GM18498 (cell line): ENCODE measurements around the gene KRTAP10-2.

Experiments used
- ATAC-seq: cut with Tn5 transposase; IDR thresholded peaks from one replicate; pipeline ENCODE4 v1.9.1; 2021; ENCODE audit warnings: mild to moderate bottlenecking, moderate library complexity; ENCODE audit not compliant: unreplicated experiment

KRTAP10-2 gene

DNA sequence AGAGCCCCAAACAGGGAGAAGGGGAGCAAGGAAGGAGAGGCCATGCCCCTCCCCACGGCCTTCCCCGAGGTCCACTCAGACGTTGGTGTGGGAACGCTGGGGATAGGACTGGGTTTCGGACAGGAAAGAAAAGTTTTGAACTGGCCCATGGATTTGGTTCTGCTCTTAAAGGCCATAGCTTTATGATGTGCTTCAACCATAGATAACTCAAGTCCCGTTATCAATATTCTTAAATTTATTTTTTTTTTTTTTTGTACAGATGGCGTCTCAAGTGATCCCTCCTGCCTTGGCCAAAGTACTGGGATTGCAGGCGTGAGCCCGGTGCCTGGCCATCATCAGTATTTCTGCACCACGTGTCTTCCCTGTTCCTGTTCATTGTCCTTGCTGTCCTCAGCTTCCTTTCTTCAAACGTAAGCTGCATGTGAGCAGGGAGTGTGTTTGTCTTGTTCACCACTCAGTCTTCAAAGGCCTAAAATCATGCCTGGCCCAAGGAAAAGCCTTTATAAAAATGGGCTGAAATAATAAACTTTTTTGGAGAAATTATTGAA is 10.5 kb downstream of the KRTAP10-2 start:
- no peak for ATAC-seq

DNA sequence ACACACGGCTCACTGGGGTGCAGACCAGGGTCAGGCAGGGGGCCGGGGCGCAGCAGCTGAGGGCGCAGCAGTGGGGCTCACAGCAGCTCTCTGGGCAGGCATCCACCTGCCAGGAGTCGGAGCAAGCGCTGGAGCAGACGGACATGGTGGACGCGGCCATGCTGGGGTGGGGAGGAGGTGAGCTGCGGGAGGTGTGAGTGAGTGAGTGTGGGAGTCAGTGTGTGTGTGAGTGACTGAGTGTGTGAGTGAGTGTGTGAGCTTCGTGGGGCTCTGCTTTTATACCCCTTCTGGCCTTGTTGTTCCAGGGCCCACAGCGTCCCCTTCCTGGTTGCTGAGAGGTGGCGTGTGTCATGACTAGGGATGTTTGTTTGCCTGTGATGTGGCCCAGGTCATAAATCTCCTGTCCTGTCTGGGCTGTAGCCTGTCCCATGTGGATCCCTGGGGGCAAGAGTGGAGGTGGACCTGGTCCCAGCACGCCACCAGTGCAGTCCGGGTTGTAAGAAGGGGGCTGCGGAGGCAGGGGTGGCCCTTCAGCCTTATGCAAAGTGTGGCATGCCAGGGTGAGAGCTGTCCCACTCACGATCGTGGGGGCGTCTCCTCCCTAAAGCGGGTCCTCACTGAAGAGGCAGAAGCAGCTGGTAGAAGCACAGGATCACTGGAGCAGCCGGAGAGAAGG is 11.2 kb downstream of the KRTAP10-2 start, which contains the start of gene KRTAP10-1:
TSS of gene KRTAP10-1 (minus strand) at position 205 of the 676 bp plus-strand sequence. CDS start at position 160, 45 bp downstream.
- ATAC-seq = no peak

DNA sequence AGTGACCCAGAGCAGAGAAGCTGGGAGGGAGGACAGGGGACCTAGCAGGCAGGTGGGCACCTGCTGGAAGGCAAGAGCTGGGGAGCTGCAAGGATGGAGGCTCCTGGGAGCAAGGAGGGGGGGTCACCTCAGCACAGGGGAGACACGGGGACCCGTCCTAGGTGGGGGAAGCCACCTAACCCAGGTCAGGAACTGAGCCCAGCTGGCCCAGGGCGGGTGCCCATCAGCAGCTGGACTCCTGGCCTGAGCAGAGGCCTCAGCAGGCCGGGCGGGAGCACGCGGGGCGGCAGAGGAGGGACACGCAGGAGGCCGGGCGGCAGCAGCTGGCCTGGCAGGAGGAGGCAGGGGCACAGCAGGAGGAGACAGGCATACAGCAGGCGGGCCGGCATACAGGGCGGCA is 12.3 kb downstream of the KRTAP10-2 start:
- no peak for ATAC-seq

DNA sequence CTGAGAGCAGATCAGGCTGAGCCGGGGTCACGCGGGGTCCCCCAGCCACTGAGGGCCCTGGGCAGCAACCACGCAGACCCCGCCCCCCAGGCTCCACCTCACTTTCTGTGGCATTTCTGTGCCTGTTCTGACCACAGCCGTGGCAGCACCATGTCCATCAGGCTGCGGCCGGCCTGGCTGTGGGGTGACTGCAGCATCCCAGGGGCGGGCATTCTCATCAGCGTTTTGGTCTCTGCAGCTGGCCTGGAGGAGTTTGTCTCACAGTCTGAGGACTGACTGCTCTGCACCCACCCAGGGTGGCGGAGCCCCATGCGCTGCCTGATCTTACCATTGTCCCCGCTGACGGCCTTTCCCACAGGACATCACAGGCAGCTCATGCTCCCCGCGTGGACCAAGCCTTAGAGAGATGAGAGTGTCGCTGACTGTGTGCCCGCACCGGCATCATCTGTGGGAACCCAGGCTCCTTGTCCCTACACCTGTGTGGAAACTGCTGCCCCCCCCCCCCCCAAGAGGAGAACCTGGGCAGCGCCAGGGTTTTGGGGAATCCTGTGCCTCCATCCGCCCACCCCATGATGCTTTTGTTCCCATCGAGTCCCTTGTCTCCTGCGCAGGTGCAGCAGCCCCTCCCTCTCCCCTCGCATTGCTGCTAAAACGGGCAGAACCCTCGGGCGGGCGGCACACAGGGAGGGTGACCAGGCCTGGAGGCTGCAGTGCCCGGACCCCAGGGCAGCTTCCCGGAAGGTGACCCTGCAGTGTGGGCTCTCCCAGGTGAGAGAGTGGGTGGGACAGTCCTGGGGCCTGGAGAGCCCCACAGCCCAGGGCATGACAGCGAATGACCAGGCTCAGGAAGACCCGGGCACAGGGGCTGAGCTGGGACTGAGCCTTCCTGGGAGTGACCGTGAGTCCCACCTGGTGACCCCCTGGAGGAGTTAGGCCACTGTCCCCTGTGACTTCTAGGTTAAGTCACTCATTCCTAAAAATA is 13.1 kb downstream of the KRTAP10-2 start:
- no peak for ATAC-seq

DNA sequence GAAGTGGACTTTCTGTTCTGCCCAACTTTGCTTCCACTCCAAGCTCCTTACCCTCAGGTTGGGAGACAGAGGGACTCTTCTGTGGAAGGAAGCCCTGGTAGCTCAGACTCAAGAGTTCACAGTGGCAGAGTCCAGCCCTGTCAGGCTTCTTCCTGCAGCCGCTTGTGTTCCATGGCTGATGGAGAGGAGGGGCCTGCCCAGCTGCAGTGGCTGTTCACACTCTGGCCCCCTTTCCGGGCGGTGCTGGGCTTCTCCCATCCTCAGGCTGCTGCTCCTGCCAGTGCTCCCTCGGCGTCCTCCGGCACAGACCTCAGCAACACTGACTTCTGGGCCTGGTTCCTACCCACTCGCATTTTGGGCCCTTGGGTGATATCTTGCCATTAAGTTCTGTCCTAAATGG is 15.3 kb downstream of the KRTAP10-2 start:
- no peak for ATAC-seq

DNA sequence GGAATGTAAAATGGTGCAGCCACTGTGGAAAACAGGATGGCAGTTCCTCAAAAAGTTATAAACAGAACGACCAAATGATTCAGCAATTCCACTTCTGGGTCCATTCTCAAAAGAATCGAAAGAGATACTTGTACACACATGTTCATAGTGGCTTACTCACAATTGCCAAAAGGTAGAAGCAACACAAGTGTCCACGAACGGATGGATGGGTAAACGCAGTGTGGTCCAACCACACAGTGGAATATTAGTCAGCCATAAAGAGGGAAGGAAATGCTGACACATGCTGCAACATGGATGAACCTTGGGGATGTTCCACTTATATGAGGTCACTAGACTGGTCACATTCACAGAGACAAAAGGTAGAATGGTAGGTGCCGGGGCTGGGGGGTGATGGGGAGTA is 16.6 kb downstream of the KRTAP10-2 start:
- ATAC-seq = no peak

DNA sequence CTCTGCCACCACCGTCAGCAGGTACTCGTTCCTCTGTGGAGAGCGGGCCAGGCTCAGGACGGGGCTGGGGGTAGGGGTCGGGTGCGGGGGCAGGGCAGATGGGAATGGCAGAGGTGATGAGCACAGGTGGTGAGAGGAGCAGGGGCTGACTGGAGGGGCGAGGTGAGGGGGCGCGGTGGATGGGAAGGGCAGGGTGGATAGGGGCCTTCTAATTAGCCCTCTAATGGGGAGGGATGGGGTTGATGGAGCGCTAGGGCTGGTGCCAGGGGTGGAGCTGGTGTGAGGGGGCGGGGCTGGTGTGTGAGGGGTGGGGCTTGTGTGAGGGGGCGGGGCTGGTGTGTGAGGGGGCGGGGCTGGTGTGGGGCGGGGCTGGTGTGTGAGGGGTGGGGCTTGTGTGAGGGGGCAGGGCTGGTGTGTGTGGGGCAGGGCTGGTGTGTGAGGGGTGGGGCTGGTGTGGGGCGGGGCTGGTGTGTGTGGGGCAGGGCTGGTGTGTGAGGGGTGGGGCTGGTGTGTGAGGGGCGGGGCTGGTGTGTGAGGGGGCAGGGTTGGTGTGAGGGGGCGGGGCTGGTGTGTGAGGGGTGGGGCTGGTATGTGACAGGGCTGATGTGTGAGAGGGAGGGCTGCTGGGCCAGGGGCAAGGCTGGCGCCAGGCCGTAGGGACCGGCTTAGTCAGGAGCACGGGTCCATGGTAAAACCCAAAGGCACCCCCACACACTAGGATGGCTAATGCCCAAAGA is 17.2 kb downstream of the KRTAP10-2 start:
- ATAC-seq = no peak

DNA sequence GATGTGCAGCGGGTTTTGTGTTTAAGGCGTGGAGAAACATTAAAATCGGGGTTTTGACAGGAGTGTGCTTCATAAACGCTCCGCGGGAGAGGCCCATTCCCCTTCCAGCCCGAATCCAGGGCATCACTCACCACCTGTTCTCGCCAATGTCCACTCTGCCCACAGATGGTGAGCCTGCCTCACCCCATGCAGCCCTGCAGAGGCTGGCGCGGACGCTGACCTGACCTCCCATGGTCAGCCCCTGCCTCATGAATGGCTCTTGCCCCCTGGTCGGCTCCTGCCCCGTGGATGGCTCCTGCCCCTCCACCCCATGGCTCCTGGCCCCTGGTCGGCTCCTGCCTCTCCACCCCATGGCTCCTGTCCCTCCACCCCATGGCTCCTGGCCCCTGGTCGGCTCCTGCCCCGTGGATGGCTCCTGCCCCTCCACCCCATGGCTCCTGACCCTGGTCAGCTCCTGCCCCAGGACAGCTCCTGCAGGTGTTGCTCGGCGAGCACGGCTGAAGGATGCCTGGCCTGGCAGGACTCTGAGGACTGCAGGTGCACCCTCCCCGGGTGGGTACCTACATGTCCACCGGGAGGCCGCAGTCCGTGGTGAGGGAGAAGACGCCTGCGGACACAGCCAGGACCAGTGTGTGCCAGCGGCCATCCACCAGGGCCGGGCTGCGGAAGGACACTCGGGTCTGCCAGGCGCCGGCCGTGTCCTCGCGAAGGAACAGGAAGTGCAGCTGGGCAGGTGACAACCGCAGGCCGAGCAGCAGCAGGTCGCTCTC is 18.0 kb downstream of the KRTAP10-2 start:
- ATAC-seq = no peak

DNA sequence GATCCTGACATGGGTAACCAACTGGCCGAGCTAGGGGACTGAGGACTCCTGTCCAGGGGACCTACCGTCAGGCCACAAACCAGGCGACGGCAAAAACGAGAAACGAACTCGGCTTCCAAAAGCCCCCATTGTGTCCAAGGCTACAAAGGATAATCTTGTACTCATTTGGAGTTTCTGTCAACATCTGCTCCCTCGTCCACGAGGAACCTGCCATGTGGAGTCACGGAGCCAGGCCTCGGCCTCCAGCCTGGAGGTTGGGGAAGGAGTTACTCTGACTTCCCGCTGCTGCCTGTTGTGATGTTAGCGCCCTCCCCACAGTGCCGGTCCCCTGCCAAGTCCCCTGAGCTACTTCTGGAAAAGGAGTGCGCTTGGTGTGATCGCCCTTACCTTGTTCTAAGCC is 18.6 kb downstream of the KRTAP10-2 start:
- ATAC-seq = no peak

DNA sequence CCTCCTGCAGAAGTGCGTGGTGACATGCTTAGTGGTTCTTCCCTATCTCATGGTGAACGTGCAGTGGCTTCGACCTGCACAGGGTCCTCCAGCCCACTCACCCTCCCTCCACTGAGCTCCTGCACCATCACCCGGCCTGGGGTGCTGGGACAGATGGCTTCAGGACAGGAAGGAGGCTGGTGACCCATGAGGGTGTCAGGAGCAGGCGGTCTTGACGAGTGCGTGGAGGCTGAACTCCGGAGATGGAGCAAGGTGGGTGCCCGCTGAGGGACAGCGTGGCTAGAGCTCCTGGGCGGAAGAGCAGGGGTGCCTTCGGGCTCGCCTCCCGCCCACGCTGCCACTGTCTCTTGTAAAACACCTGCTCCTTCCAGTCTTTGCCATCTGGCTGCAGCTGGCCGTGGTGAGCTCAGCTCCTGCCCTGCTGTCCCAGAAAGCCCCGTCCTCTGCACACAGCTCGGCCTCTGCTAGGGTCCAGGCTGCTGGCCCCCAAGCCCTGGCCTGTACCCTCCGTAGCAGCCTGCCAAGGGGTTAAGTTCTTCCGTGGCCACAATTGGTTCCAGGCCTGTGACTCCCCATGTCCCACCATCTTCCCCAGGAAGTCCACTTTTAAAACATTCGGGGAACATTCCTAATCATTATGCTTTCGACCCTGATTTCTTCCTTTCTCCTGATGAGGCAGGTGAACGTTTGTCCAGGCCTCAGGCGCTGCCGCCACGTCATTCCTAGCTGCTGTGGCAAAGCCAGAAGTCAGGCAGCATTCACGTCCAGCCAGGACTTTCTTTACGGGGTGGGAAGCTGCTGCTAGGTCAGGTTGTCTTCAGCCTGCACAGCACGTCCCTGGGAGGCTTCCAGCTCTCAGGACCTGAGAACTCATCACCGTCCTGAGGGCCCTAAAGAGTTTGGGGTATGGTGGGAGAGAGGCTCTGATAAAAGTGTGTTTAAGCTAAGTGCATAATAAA is 19.4 kb downstream of the KRTAP10-2 start:
- no peak for ATAC-seq

DNA sequence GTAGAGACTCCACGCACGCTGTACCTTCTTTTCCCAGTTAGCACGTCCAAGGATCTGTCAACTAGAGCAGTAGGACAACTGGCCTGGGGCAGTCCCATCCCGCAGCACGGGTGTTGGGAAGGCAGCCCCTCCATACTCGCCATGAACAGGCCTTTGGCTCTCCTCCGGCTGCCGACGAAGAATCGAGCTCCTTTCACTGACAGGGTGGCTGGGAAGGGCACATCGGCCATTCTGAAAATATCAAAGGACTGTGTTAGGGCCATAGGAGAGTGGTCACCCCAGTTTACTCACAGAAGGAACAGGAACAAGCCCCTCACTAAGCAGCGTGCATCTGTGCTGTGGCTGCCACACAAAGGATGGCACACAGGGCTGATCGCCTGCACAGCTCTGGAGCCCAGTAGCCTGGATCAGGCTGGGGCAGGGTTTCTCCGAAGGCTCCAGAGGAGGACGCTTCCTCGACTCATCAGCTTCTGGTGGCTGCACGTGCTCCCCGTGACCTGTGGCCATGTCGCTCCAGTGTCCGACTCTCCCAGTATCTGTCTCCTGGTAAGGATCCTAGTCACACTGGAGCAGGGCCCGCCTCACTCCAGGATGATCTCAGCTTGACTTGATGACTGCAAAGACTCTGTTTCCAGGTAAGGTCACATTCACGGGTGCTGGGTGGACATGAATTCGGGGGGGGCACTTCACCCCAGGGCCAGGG is 20.3 kb downstream of the KRTAP10-2 start:
- ATAC-seq = no peak

DNA sequence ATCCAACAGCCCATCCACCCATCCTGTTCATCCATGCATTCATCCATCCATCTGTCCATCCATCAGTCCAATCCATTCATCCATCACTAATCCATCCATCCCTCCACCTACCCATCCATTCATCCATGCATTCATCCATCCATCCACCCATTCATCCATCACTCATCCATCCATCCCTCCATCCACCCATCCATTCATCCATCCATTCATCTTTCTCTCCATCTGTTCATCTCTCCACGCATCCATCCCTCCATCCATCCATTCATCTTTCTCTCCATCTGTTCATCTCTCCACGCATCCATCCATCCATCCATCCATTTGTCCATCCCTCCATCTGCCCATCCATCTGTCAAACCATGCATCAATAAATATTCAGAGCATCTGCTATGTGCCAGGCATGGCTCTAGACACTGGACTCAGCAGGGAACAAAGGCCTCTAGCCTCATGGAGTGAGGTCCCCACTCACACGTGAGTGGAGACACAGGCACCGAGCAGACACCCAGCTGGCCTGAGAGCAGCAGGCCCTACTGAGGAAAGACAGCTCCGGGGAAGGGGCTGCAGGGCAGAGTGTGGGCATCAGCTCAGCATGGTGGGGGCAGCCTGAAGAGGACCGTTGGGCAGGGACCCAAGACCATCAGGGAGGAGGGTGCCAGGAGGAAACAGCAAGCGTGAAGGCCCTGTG is 20.9 kb downstream of the KRTAP10-2 start:
- no peak for ATAC-seq

DNA sequence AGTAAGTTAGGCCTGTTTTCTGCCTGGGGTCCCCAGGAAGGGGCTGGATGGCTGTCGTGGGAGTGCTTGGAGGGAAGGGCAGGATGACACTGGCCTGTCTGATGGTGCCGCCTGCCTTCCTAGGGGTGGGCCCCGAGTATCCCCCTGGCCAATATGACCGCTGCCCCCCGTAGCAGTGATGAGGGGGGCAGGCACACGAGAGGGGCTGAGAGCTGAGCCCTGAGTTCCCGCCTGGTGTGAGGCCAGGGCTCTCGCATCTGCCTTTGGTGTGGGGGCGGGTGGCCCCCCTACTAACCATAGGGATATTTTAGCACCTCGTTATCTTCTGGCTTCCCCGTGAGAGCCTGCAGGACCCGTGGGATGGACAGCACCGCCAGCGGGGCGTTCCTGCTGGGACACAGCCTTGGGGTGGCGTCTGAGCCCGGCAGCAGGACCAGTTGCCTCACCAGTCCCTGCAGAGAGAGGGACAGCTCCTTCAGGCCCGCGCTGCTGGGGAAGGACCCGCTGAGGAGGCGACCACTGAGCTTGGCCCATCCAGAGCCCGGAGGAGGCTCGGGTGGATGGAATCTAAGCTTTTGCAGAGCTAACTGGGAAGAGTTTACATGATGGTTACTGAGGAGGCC is 21.7 kb downstream of the KRTAP10-2 start:
- ATAC-seq = no peak

DNA sequence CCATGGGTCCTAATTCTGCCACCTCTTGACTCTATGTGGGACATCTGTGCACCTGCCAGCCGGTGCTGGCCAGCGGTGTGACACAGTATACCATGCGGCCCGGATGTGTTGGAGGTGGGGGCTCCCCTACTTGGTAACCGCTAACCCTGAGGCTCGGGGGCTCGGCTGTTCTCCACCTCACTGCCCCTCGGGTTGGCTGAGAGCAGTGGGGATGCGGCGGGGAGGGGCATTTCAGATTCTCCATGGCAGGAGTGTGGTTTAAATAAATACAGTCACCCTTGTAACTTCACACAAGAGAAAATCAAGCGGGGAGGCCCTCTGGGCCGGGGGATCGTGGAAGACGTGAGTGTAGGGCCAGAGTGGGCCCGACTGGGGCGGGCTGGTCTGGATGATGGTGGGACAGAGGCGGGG is 22.3 kb downstream of the KRTAP10-2 start:
- no peak for ATAC-seq

DNA sequence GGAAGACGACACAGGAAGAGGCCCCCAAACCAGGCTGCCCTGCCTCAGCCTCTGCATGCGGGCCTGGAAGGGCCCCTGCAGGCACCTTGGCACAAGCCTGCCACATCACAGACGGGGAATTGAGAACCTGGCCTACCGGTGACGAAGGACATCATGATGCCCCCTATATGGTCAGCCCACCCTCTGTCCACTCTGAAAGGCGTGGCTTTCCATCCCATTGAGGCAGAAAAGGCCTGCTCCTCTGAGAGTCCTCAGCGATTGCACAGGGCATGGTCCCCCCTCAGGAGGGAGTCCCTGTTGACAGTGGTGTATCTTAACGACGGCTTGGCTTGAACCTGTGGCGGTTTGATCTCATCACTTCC is 22.7 kb downstream of the KRTAP10-2 start:
- no peak for ATAC-seq

DNA sequence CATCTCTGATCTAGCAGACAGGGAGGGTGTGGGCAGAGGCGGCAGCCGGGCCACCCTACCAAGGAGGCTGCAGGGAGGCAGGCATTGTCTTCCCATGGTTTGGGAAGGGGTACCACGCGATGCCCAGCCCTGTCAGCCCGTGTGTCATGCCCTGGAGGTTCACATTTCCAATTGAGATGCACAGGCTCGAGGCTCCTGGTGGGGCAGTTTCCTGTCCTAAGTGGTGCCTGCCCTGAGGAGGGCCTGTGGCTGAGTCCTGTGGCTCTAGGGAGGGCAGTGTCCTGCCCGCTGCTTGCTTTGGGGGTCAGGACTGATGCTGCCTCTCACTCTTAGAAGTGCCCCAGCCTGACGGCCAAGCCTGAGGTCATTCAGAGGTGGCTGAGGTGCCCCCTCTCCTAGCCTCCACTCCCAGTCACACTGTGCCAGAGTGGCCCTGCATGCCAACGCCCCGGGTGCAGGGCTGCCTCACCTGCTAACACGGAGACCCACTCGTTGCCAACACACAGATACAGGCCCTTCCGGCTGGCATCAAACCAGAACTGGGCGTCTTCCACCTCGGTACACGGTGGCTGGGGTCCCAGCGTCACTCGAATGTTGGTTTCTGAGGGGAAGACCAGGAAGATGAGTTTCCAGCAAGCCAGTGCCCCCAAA is 23.2 kb downstream of the KRTAP10-2 start:
- ATAC-seq = no peak
